AG04449 (cell line): Measurements from ENCODE around the gene CTNNA2.

ENCODE experiments used
- CTCF ChIA-PET: fragments of 350-600 bp; formaldehyde crosslinking; extraction: SDS; loops from one replicate; lab custom pipeline; 2021; ENCODE audit warnings: antibody characterized with exemption; lab: Yijun Ruan, JAX
- POLR2A ChIA-PET: fragments of 400-600, 350-600 bp; formaldehyde crosslinking; extraction: SDS; loops from one replicate; lab custom pipeline; 2020; ENCODE audit warnings: antibody characterized with exemption, inconsistent platforms; lab: Yijun Ruan, JAX
- DNase-seq: peaks from one replicate; pipeline ENCODE4 v3.0.0-alpha.2; 2010; ENCODE audit warnings: low read depth, low spot score
- H3K4me3 ChIP-seq: 2 replicates; pipeline ENCODE4 v1.5.1; 2011; ENCODE audit warnings: low read depth, mild to moderate bottlenecking, control low read depth, low read length
- CTCF ChIP-seq: IDR thresholded peaks from one replicate; pipeline ENCODE4 v1.5.1; 2011; ENCODE audit warnings: mild to moderate bottlenecking, moderate library complexity, low read length, control low read depth, inconsistent platforms; ENCODE audit not compliant: insufficient read depth; ENCODE audit errors: missing control alignments

The CTNNA2 gene

GRCh38 chr2:79729532-79729931, 216.7 kb downstream of the CTNNA2 start:
- DNase-seq, result no peak
- H3K4me3 ChIP-seq, result no peak overlapping the region
- no peak for TF ChIP-seq CTCF
- ChIA-PET CTCF (no interaction called here), POLR2A (no interaction called here)

GRCh38 chr2:79734518-79734917, 221.7 kb downstream of the CTNNA2 start:
- TF ChIP-seq CTCF, result no peak
- ChIA-PET POLR2A (no interaction called here), CTCF (no interaction called here)
- no peak overlapping the region for H3K4me3 ChIP-seq
- DNase-seq, result no peak

GRCh38 chr2:79740879-79741443, 228.1 kb downstream of the CTNNA2 start:
- DNase-seq, result no peak
- no peak for TF ChIP-seq CTCF
- ChIA-PET POLR2A (no interaction called here), CTCF (no interaction called here)
- no peak overlapping the region for H3K4me3 ChIP-seq

GRCh38 chr2:79750321-79750720, 237.5 kb downstream of the CTNNA2 start:
- DNase-seq, result no peak
- no peak overlapping the region for H3K4me3 ChIP-seq
- ChIA-PET CTCF (no interaction called here), POLR2A (no interaction called here)
- no peak for TF ChIP-seq CTCF

GRCh38 chr2:79757526-79757925, 244.7 kb downstream of the CTNNA2 start:
- ChIA-PET POLR2A (no interaction called here), CTCF (no interaction called here)
- TF ChIP-seq CTCF, result no peak
- no peak for DNase-seq
- no peak overlapping the region for H3K4me3 ChIP-seq

GRCh38 chr2:79758042-79758441, 245.2 kb downstream of the CTNNA2 start:
- no peak for TF ChIP-seq CTCF
- DNase-seq, result no peak
- CTCF ChIA-PET, result no interaction called here
- POLR2A ChIA-PET, result no interaction called here
- H3K4me3 ChIP-seq, result no peak overlapping the region
